ENCODE results near the gene GALNT17. TPM values are rescaled to one million over a fixed set of nuclear protein-coding genes. Genes with fewer than 3 reads are reported as not detected.
A peak's percentile ranks its signal among the peaks of the same experiment; 100 is the strongest.
"Not testable (repeated sequence)": the region's sequence is repeated elsewhere in the genome, so short reads cannot be mapped to it uniquely, and the experiment has no call there.

Gene GALNT17
- total RNA-seq, 1 donor: 0.36 TPM

DNA sequence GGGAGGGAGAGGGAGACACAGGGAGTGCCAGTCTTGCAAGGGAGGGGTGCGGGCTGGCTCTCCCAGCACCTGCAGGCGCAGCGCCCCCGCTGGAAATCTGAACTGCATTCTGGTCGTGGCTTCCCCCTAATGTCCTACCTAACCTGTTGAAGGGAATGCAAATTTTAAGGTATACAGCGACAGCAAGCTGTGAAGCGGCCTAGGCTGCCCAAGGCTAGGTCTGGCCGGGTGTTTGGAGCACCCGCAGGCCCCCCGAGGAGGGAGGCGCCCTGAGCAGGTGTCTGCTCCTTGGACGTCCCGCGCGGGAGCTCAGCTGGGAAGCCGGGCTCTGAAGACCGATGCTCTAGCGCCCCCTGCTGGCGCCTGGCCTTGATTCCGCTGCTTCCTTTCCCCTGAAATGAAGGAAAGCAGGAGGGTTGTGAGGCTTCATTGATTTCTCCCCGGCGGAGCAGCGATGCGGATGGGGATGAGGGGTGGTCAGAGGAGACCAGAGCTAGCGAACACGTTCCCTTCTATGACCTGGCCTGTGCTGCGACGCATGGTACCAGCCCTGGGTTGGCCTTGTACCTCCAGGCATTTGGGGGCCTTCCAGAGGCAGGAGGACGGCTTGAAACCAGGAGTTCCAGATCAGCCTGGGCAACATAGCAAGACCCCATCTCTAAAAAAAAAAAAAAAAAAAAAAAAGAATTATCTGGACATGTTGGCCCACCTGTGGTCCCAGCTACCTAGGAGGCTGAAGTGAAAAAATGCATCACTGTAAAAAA, 601.3 kb downstream of the GALNT17 start:
- Histone ChIP-seq H3K27me3 (ENCODE audit: insufficient read depth, low read length) (no peaks in the 10 kb centered on the region), H3K4me1 (ENCODE audit: insufficient read depth, low read length) (no peaks in the 10 kb centered on the region), H3K79me2 (ENCODE audit: insufficient read depth, low read length) (no peaks in the 10 kb centered on the region), H3K9me3 (ENCODE audit: low read depth, low read length) (no peaks in the 10 kb centered on the region), H3K4me2 (ENCODE audit: insufficient read depth, low read length) (no peak overlapping the region), H4K20me1 (ENCODE audit: insufficient read depth, low read length) (no peaks in the 10 kb centered on the region), H3K4me3 (ENCODE audit: insufficient read depth, low read length) (no peak overlapping the region), H2AFZ (ENCODE audit: low read length) (no peak overlapping the region), H3K27ac (ENCODE audit: low read depth, low read length) (no peak overlapping the region), H3K36me3 (ENCODE audit: insufficient read depth, low read length) (no peaks in the 10 kb centered on the region)
- peak; percentile 95 for DNase-seq (ENCODE audit: insufficient read length, low spot score, missing footprints)
- TF ChIP-seq, protein P1, sequence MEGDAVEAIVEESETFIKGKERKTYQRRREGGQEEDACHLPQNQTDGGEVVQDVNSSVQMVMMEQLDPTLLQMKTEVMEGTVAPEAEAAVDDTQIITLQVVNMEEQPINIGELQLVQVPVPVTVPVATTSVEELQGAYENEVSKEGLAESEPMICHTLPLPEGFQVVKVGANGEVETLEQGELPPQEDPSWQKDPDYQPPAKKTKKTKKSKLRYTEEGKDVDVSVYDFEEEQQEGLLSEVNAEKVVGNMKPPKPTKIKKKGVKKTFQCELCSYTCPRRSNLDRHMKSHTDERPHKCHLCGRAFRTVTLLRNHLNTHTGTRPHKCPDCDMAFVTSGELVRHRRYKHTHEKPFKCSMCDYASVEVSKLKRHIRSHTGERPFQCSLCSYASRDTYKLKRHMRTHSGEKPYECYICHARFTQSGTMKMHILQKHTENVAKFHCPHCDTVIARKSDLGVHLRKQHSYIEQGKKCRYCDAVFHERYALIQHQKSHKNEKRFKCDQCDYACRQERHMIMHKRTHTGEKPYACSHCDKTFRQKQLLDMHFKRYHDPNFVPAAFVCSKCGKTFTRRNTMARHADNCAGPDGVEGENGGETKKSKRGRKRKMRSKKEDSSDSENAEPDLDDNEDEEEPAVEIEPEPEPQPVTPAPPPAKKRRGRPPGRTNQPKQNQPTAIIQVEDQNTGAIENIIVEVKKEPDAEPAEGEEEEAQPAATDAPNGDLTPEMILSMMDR (IDR thresholded peaks at IDR 0.05; ENCODE audit: extremely low read depth, low read depth, low read length): peak; percentile 81

DNA sequence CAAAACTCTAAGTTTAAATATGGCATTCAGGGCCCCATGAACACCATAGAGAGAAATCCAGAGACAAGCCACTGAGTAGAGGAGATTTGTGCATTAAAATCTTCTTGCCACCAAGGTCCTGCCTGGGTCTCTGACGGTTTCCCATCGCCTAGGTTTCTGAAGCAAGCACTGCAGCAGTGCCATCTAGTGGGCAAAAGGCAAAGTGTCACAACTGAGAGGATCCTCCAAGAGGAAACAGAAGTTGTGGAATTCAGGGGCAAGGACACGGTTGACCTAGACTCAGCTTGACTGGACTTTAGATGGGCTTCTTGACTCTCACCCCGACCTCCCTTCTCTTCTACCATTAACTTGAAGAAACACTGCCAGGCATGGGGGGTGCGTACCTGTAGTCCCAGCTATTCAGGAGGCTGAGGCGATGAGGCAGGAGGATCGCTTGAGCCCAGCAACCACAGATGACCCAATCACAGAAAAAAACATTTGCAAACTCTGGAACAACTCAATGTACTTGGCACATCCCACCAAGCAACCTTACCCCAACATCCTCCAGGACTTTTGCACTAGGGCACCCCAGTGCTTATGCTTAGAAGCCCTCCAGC, 604.1 kb downstream of the GALNT17 start:
- Histone ChIP-seq H3K4me3 (ENCODE audit: insufficient read depth, low read length) (no peak overlapping the region), H3K79me2 (ENCODE audit: insufficient read depth, low read length) (no peaks in the 10 kb centered on the region), H4K20me1 (ENCODE audit: insufficient read depth, low read length) (no peaks in the 10 kb centered on the region), H3K4me1 (ENCODE audit: insufficient read depth, low read length) (no peaks in the 10 kb centered on the region), H3K9me3 (ENCODE audit: low read depth, low read length) (no peaks in the 10 kb centered on the region), H3K27me3 (ENCODE audit: insufficient read depth, low read length) (no peaks in the 10 kb centered on the region), H2AFZ (ENCODE audit: low read length) (no peak overlapping the region), H3K4me2 (ENCODE audit: insufficient read depth, low read length) (no peak overlapping the region), H3K27ac (ENCODE audit: low read depth, low read length) (no peak overlapping the region), H3K36me3 (ENCODE audit: insufficient read depth, low read length) (no peaks in the 10 kb centered on the region)
- TF ChIP-seq, protein P1 (IDR thresholded peaks at IDR 0.05; ENCODE audit: extremely low read depth, low read depth, low read length): peak; percentile 92
- peak; percentile 93 for DNase-seq (ENCODE audit: insufficient read length, low spot score, missing footprints)

DNA sequence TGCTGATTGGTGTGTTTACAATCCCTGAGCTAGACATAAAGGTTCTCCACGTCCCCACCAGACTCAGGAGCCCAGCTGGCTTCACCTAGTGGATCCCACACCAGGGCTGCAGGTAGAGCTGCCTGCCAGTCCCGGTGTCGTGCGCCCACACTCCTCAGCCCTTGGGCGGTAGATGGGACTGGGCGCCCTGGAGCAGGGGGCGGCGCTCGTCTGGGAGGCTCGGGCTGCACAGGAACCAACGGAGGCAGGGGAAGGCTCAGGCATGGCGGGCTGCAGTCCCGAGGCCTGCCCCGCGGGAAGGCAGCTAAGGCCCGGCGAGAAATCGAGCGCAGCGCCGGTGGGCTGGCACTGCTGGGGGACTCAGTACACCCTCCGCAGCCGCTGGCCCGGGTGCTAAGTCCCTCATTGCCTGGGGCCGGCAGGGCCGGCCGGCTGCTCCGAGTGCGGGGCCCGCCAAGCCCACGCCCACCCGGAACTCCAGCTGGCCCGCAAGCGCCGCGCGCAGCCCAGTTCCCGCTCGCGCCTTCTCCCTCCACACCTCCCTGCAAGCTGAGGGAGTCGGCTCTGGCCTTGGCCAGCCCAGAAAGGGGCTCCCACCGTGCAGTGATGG, 606.1 kb downstream of the GALNT17 start:
- H3K4me1 ChIP-seq (ENCODE audit: insufficient read depth, low read length); H3K27ac ChIP-seq (ENCODE audit: low read depth, low read length); H3K36me3 ChIP-seq (ENCODE audit: insufficient read depth, low read length); H3K4me3 ChIP-seq (ENCODE audit: insufficient read depth, low read length); H3K4me2 ChIP-seq (ENCODE audit: insufficient read depth, low read length); DNase-seq (ENCODE audit: insufficient read length, low spot score, missing footprints); H2AFZ ChIP-seq (ENCODE audit: low read length); H3K27me3 ChIP-seq (ENCODE audit: insufficient read depth, low read length); H3K79me2 ChIP-seq (ENCODE audit: insufficient read depth, low read length); H4K20me1 ChIP-seq (ENCODE audit: insufficient read depth, low read length); H3K9me3 ChIP-seq (ENCODE audit: low read depth, low read length): not testable (repeated sequence)

DNA sequence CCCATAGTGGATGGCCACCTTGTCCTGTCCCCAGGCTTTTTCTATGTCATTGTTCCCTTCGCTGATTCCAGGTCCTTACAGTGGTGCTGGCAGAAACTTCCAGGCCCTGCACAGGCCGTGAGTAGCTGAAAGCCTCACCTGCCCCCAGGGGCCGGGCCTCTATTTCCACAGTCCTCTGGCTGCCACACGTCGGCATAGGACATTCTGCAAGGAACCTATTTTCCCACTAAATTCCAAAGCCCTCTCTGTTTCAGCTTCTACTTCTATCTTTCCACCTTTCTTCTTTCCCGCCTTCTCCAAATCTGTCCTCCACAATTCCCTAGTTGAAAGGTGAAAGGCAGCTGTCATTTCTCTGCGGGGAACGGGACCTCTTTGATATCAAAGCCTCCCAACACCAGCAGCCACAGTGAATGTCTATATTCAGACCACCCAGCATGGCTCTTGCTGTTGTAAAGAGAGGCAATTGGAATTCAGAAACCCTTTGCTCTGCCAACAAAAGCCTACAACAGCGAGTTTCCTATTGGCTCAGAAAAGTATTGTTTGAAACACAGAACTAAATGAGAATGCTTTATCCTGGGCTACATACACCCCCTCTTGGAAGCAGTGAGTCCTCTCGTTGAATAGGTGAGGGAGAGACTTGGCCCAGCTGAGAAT, 607.7 kb downstream of the GALNT17 start:
- H3K27me3 ChIP-seq (ENCODE audit: insufficient read depth, low read length): no peaks in the 10 kb centered on the region
- no peak for DNase-seq (ENCODE audit: insufficient read length, low spot score, missing footprints)
- no peaks in the 10 kb centered on the region for H3K36me3 ChIP-seq (ENCODE audit: insufficient read depth, low read length)

More for the DNA sequence above, 607.7 kb downstream of the GALNT17 start:
- Histone ChIP-seq H2AFZ (ENCODE audit: low read length) (no peak overlapping the region), H3K79me2 (ENCODE audit: insufficient read depth, low read length) (no peaks in the 10 kb centered on the region), H3K4me1 (ENCODE audit: insufficient read depth, low read length) (no peaks in the 10 kb centered on the region), H3K4me2 (ENCODE audit: insufficient read depth, low read length) (no peak overlapping the region), H3K9me3 (ENCODE audit: low read depth, low read length) (no peaks in the 10 kb centered on the region), H3K27ac (ENCODE audit: low read depth, low read length) (no peak overlapping the region), H3K4me3 (ENCODE audit: insufficient read depth, low read length) (no peak overlapping the region), H4K20me1 (ENCODE audit: insufficient read depth, low read length) (no peaks in the 10 kb centered on the region)
- TF ChIP-seq, protein P1 (IDR thresholded peaks at IDR 0.05; ENCODE audit: extremely low read depth, low read depth, low read length): no peak
